Liver (tissue), 9 donors: Measurements from ENCODE around the gene ORAI2. TPM values are rescaled to one million over a fixed set of nuclear protein-coding genes. Genes with fewer than 3 reads are reported as not detected.

Source experiments
- DNase-seq: peaks from one replicate; pipeline ENCODE4 v3.0.0-alpha.2; 2017; ENCODE audit warnings: low spot score
- H3K27ac ChIP-seq, 2 donors: one replicate each; pipeline ENCODE4 v1.7.0; 2013; ENCODE audit warnings: inconsistent platforms in 2 of 2, low read length in 2 of 2, control low read depth in 1 of 2, low read depth in 1 of 2, mild to moderate bottlenecking in 1 of 2
- H3K27me3 ChIP-seq, 4 donors: one replicate each; pipeline versions ENCODE4 v1.6.1 to v1.7.0; 2013; ENCODE audit warnings: low read length in 3 of 4, inconsistent platforms in 1 of 4, mild to moderate bottlenecking in 1 of 4, moderate library complexity in 1 of 4; ENCODE audit not compliant: control insufficient read depth in 4 of 4, insufficient read depth in 4 of 4
- H3K36me3 ChIP-seq, 4 donors: one replicate each; pipeline versions ENCODE4 v1.6.1 to v1.7.0; 2013; ENCODE audit warnings: low read length in 3 of 4, mild to moderate bottlenecking in 3 of 4, low read depth in 1 of 4, moderate library complexity in 1 of 4; ENCODE audit not compliant: control insufficient read depth in 4 of 4, insufficient read depth in 3 of 4
- H3K4me1 ChIP-seq, 4 donors: one replicate each; pipeline versions ENCODE4 v1.6.1 to v1.7.0; 2013; ENCODE audit warnings: low read length in 3 of 4, mild to moderate bottlenecking in 3 of 4, moderate library complexity in 1 of 4; ENCODE audit not compliant: control insufficient read depth in 4 of 4, insufficient read depth in 4 of 4
- H3K4me3 ChIP-seq, 3 donors: one replicate each; pipeline versions ENCODE4 v1.6.1 to v1.7.0; 2013; ENCODE audit warnings: low read length in 3 of 3, control low read depth in 1 of 3, low read depth in 1 of 3, mild to moderate bottlenecking in 1 of 3
- H3K9ac ChIP-seq, 2 donors: one replicate each; pipeline ENCODE4 v1.7.0; 2013; ENCODE audit warnings: low read length in 2 of 2, mild to moderate bottlenecking in 2 of 2, moderate library complexity in 2 of 2, control low read depth in 1 of 2, low read depth in 1 of 2
- H3K9me3 ChIP-seq, 4 donors: one replicate each; pipeline versions ENCODE4 v1.6.1 to v1.7.0; 2013; ENCODE audit warnings: low read length in 3 of 4; ENCODE audit not compliant: control insufficient read depth in 4 of 4
- CTCF ChIP-seq: fragments of 150-350 bp; IDR thresholded peaks from 2 replicates; pipeline ENCODE4 v1.5.1; 2017; ENCODE audit warnings: improper control_type of control experiment, low read depth, low read length; ENCODE audit not compliant: missing input control
- EGR1 ChIP-seq, 2 donors: IDR thresholded peaks; 2 replicates each; pipeline ENCODE4 v1.6.1; 2016 to 2018; ENCODE audit warnings: antibody characterized with exemption in 2 of 2, low read depth in 2 of 2
- FOXA2 ChIP-seq: IDR thresholded peaks from 2 replicates; pipeline ENCODE4 v1.6.1; 2016; ENCODE audit warnings: antibody characterized with exemption
- GABPA ChIP-seq, 2 donors: IDR thresholded peaks in 1 of 2; conservative IDR thresholded peaks in 1 of 2; 2 replicates each; pipeline ENCODE4 v1.6.1; 2016; ENCODE audit warnings: antibody characterized with exemption in 2 of 2, mild to moderate bottlenecking in 1 of 2, moderate library complexity in 1 of 2
- HNF4A ChIP-seq, 2 donors: conservative IDR thresholded peaks; 2 replicates each; pipeline ENCODE4 v1.6.1; 2016; ENCODE audit warnings: antibody characterized with exemption in 2 of 2, mild to moderate bottlenecking in 2 of 2
- HNF4G ChIP-seq: IDR thresholded peaks from 2 replicates; pipeline ENCODE4 v1.6.1; 2016; ENCODE audit warnings: antibody characterized with exemption
- JUND ChIP-seq, 2 donors: IDR thresholded peaks; 2 replicates each; pipeline ENCODE4 v1.6.1; 2016; ENCODE audit warnings: antibody characterized with exemption in 2 of 2
- NR2F2 ChIP-seq: IDR thresholded peaks from 2 replicates; pipeline ENCODE4 v1.6.1; 2016; ENCODE audit warnings: antibody characterized with exemption
- RAD21 ChIP-seq, 2 donors: IDR thresholded peaks; 2 replicates each; pipeline ENCODE4 v1.6.1; 2016; ENCODE audit warnings: antibody characterized with exemption in 2 of 2, mild to moderate bottlenecking in 2 of 2
- RXRA ChIP-seq, 2 donors: IDR thresholded peaks; 2 replicates each; pipeline ENCODE4 v1.6.1; 2017 to 2018; ENCODE audit warnings: antibody characterized with exemption in 2 of 2, mild to moderate bottlenecking in 1 of 2
- SP1 ChIP-seq: IDR thresholded peaks from 2 replicates; pipeline ENCODE4 v1.6.1; 2018; ENCODE audit warnings: antibody characterized with exemption, mild to moderate bottlenecking
- TAF1 ChIP-seq: conservative IDR thresholded peaks from 2 replicates; pipeline ENCODE4 v1.6.1; 2016; ENCODE audit warnings: antibody characterized with exemption, mild to moderate bottlenecking
- YY1 ChIP-seq: IDR thresholded peaks from 2 replicates; pipeline ENCODE4 v1.6.1; 2016; ENCODE audit warnings: antibody characterized with exemption, mild to moderate bottlenecking
- WGBS: extraction: QIAGEN DNeasy Blood & Tissue Kit; methylation state at CpG from one replicate; pipeline ENCODE4 v1.1.7; 2013; 5-methylcytosine and 5-hydroxymethylcytosine counted together
- polyA plus RNA-seq, 2 donors: library from polyadenylated mRNA; stranded (reverse) in 1 of 2; unstranded in 1 of 2; fragments of 200-250 nt in 1 of 2; fragments of >200 nt in 1 of 2; fragmentation: Nextera tagmentation in 1 of 2; extraction: Ambion mirVana in 1 of 2; gene quantifications; one replicate each; pipeline versions ENCODE4 v1.2.1 to v1.2.3, GENCODE V29; 2013 to 2015
- total RNA-seq, 2 donors: library from RNA; depleted of rRNA; stranded (reverse); fragments of >200 nt; gene quantifications; one replicate each; pipeline ENCODE4 v1.2.3, GENCODE V29; 2014
- TF ChIP-seq, protein P1 (sequence below): IDR thresholded peaks from 2 replicates; pipeline ENCODE4 v1.6.1; 2016; ENCODE audit warnings: antibody characterized with exemption
- TF ChIP-seq, protein P2 (sequence below): IDR thresholded peaks from 2 replicates; pipeline ENCODE4 v1.6.1; 2016; ENCODE audit warnings: antibody characterized with exemption
- TF ChIP-seq, protein P3 (sequence below): IDR thresholded peaks from 2 replicates; pipeline ENCODE4 v1.6.1; 2016; ENCODE audit warnings: antibody characterized with exemption
- donor health status: healthy.
- donor health status: healthy.
- donor health status: healthy.
- donor health status: healthy.
- donor health status: healthy.

Gene ORAI2
- total and polyA plus RNA-seq, 4 donors, result 1.3 to 10.3 (median 4.8) TPM

DNA sequence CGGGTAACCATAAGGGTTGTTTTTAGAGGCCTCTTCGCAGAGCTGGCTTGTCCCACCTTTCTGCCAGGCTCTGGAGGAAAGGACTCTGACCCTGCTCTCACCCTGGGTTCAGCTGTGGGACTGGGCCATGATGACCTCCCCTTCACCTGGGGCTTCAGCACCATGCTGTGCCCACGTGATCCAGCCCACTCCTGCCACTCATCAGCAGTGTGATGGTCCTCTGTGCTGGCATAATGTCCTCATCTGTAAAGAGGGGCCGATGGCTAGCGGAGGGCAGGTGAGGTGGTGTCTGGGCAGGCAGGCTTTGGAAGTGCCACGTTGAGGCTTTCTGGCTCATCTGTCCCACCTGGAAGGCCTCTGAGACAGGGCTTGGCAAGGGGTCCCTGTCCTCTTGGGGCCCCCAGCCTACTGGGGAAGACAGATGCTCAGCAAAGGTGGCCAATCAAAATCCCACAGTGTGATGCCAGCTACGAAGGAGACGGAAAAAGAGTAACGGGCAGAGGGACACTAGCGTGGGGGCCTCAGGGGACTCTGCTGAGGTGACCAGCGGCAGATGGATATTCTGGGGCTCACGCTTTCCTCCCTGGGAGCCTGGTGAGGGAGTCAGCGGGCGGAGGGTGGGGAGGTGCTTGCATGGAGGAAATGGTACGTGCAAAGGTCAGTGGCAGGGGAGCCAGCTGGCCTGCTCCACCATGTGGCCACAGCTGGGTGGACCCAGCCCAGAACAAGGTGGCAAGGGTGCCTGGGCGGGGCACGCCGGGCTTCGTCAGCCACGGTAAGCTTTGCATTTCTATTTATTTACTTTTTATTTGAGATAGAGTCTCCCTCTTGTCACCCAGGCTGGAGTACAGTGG, 36.8 kb downstream of the ORAI2 start:
- peak overlapping the region in 1 of 2 donors; percentile 0 for H3K9ac ChIP-seq

DNA sequence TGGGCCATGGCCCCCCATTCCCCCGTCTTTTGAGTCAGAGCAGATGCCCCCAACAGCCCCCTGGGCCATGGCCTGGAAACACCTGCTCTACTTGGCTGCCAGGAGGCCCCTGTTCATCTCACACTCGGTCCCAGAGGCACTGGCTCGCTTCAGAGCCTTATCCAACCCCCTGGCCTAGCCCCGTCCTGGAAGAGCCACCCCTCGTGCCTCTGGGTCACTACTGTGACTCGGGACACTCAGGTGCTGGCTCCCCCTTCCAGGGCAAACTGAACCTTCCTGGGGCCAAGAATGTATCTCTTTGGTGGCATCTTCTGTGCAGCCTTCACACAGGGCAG, 38.4 kb downstream of the ORAI2 start:
- H3K36me3 ChIP-seq, result peaks cover 2 to 16% (median 11%) of the 10 kb centered on the region in 4 donors

More for the DNA sequence above, 36.8 kb downstream of the ORAI2 start:
- H3K9me3 ChIP-seq, result no peaks in the 10 kb centered on the region
- DNase-seq, result peak; percentile 32
- H3K36me3 ChIP-seq, result peaks cover 2 to 16% (median 11%) of the 10 kb centered on the region in 4 donors
- TF ChIP-seq SP1 (peak; percentile 71), NR2F2 (no peak), GABPA (IDR thresholded peaks at IDR 0.05 in 1 of 2, conservative IDR thresholded peaks at IDR 0.05 in 1 of 2) (peak in 1 of 2 donors; percentile 54), JUND (IDR thresholded peaks at IDR 0.05) (peak in 1 of 2 donors; percentile 21), HNF4A (conservative IDR thresholded peaks at IDR 0.05) (peak; percentile 73 to 79), RAD21 (IDR thresholded peaks at IDR 0.05) (no peak), FOXA2 (no peak), YY1 (peak; percentile 43), RXRA (IDR thresholded peaks at IDR 0.05) (peak; percentile 90 to 94), HNF4G (peak; percentile 62)
- TF ChIP-seq, protein P1, sequence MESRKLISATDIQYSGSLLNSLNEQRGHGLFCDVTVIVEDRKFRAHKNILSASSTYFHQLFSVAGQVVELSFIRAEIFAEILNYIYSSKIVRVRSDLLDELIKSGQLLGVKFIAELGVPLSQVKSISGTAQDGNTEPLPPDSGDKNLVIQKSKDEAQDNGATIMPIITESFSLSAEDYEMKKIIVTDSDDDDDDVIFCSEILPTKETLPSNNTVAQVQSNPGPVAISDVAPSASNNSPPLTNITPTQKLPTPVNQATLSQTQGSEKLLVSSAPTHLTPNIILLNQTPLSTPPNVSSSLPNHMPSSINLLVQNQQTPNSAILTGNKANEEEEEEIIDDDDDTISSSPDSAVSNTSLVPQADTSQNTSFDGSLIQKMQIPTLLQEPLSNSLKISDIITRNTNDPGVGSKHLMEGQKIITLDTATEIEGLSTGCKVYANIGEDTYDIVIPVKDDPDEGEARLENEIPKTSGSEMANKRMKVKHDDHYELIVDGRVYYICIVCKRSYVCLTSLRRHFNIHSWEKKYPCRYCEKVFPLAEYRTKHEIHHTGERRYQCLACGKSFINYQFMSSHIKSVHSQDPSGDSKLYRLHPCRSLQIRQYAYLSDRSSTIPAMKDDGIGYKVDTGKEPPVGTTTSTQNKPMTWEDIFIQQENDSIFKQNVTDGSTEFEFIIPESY, result peak; percentile 23
- TF ChIP-seq, protein P2, sequence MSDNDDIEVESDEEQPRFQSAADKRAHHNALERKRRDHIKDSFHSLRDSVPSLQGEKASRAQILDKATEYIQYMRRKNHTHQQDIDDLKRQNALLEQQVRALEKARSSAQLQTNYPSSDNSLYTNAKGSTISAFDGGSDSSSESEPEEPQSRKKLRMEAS, result peak; percentile 74
- no peaks in the 10 kb centered on the region for H3K27me3 ChIP-seq
- peaks cover 11 to 62% (median 47%) of the 10 kb centered on the region in 4 donors for H3K4me1 ChIP-seq
- H3K27ac ChIP-seq, result peak overlapping the region; percentile 84 to 86
- H3K4me3 ChIP-seq, result peak overlapping the region in 1 of 3 donors; percentile 2
- WGBS, result 32% methylated on average over 20 of the region's 20 CpGs

GRCh38 chr7:102472126-102473041, 39.0 kb downstream of the ORAI2 start:
- Histone ChIP-seq H3K36me3 (peaks cover 2 to 16% (median 11%) of the 10 kb centered on the region in 4 donors), H3K4me1 (peaks cover 8 to 44% (median 37%) of the 10 kb centered on the region in 4 donors), H3K9me3 (no peaks in the 10 kb centered on the region), H3K4me3 (no peak overlapping the region), H3K27me3 (no peaks in the 10 kb centered on the region), H3K27ac (no peak overlapping the region), H3K9ac (no peak overlapping the region)
- WGBS, result 84% methylated on average over 31 of the region's 31 CpGs
- no peak for DNase-seq
- TF ChIP-seq YY1, result no peak
- no peak for TF ChIP-seq RAD21 (IDR thresholded peaks at IDR 0.05)
- TF ChIP-seq HNF4G, result no peak
- TF ChIP-seq TAF1, result no peak
- TF ChIP-seq, protein P1, result no peak
- TF ChIP-seq, protein P3, sequence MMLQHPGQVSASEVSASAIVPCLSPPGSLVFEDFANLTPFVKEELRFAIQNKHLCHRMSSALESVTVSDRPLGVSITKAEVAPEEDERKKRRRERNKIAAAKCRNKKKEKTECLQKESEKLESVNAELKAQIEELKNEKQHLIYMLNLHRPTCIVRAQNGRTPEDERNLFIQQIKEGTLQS, result no peak
- TF ChIP-seq JUND (IDR thresholded peaks at IDR 0.05), result no peak
- TF ChIP-seq FOXA2, result no peak
- no peak for TF ChIP-seq RXRA (IDR thresholded peaks at IDR 0.05)
- no peak for TF ChIP-seq SP1
- no peak for TF ChIP-seq EGR1 (IDR thresholded peaks at IDR 0.05; ENCODE audit: low read depth in 2 of 2)
- TF ChIP-seq, protein P2, result no peak
- TF ChIP-seq CTCF, result no peak

More for the DNA sequence above, 38.4 kb downstream of the ORAI2 start:
- H3K9me3 ChIP-seq, result no peaks in the 10 kb centered on the region
- H3K27me3 ChIP-seq, result no peaks in the 10 kb centered on the region
- peak overlapping the region in 1 of 2 donors; percentile 5 for H3K27ac ChIP-seq
- H3K4me3 ChIP-seq, result no peak overlapping the region
- H3K9ac ChIP-seq, result no peak overlapping the region
- no peak for TF ChIP-seq NR2F2
- no peak for TF ChIP-seq GABPA (IDR thresholded peaks at IDR 0.05 in 1 of 2, conservative IDR thresholded peaks at IDR 0.05 in 1 of 2)
- no peak for TF ChIP-seq RAD21 (IDR thresholded peaks at IDR 0.05)
- TF ChIP-seq EGR1 (IDR thresholded peaks at IDR 0.05; ENCODE audit: low read depth in 2 of 2), result no peak
- WGBS, result 91% methylated on average over 6 of the region's 6 CpGs
- H3K4me1 ChIP-seq, result peaks cover 8 to 51% (median 40%) of the 10 kb centered on the region in 4 donors
- no peak for DNase-seq
